Right lobe of liver (tissue), 4 donors: ENCODE measurements around the gene SH3RF3.

Source experiments
- CTCF ChIP-seq, 4 donors: fragments of 200-600 bp in 3 of 4; fragments of 450-650 bp in 1 of 4; IDR thresholded peaks; one replicate each; pipeline versions ENCODE4 v1.5.1 to v1.8.0; 2016 to 2022; ENCODE audit warnings: antibody characterized with exemption in 4 of 4, mild to moderate bottlenecking in 2 of 4
- POLR2A ChIP-seq: fragments of 450-650 bp; IDR thresholded peaks from one replicate; pipeline ENCODE4 v1.6.1; 2017; ENCODE audit warnings: antibody characterized with exemption, mild to moderate bottlenecking
- donor health status: DM: no; HTN: no; CAD: no.
- donor health status: DM: no; HTN: no; CAD: no.
- donor health status: DM: no; HTN: yes; CAD: no.

- TF ChIP-seq CTCF (IDR thresholded peaks at IDR 0.05), result no peak
- no peak for TF ChIP-seq POLR2A
Measured at GRCh38 chr2:109450574-109451273, 321.7 kb downstream of the SH3RF3 start.
